NT2/D1 (cell line): ENCODE results near the gene MBD3L2.

Experiments used
- SUZ12 ChIP-seq: IDR thresholded peaks from 2 replicates; pipeline ENCODE4 v1.6.1; 2011; ENCODE audit not compliant: insufficient read length, insufficient read depth; ENCODE audit errors: extremely low read depth
- YY1 ChIP-seq: IDR thresholded peaks from 2 replicates; pipeline ENCODE4 v1.6.1; 2011; ENCODE audit not compliant: insufficient read length, insufficient read depth
- ZNF274 ChIP-seq: IDR thresholded peaks from 2 replicates; pipeline ENCODE4 v1.6.1; 2011; ENCODE audit warnings: mild to moderate bottlenecking, low read depth, low read length

DNA sequence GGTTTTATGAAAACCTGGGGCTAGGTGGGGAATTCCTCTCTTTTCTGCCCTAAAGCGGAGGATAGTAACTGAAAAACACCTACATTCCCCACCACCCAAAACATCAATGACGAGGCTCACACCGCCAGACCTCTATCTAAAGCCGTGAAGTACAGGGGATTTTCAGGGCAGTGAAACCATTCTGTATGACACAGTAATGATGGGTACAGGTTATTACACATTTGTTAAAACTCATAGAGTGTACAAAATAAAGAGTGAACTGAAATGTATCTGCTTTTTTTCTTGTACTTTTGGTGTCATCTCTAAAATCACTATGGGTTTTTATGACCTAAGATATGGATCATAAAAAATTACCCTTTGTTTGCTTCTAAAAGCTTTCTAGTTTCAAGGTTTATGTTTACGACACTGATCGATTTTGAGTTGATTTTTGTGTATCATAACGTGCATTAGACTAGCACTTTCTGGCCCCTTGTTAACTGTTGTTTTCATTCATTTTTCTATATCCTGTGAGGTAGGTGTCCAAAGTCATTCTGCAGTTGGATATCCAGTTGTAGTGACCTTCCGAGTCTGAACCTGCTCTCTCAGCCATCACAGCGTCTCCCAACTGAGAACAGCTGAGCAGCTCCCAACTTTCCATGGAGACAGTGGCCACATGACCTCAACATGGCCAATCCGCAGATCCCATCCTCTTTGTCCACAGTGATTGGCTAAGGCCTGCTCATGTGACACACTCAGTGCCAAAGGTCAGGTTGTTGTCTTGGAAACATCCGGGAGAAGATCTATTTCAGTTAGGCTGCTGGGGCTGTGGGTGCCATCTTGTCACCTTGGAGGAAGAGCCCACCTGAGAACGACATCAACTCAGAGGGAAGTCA lies 38.2 kb upstream of the MBD3L2 start:
- TF ChIP-seq YY1, result no peak
- TF ChIP-seq SUZ12, result no peak
- no peak for TF ChIP-seq ZNF274
